Trophoblast cell (in vitro differentiated cells and primary cell): ENCODE measurements around the gene SEMA3F.

Experiments used
- DNase-seq, 2 donors: peaks; one replicate each; pipeline ENCODE4 v3.0.0-alpha.2; 2016
- H2AFZ ChIP-seq: 2 replicates; pipeline ENCODE4 v1.6.1; 2013; ENCODE audit warnings: low read length, moderate library complexity, mild to moderate bottlenecking; ENCODE audit not compliant: insufficient read depth, poor library complexity
- H2AK5ac ChIP-seq: 2 replicates; pipeline ENCODE4 v1.6.1; 2013; ENCODE audit warnings: mild to moderate bottlenecking, low read length
- H2BK120ac ChIP-seq: 2 replicates; pipeline ENCODE4 v1.6.1; 2013; ENCODE audit warnings: low read length, mild to moderate bottlenecking, moderate library complexity; ENCODE audit not compliant: insufficient read depth, poor library complexity
- H2BK12ac ChIP-seq: 2 replicates; pipeline ENCODE4 v1.6.1; 2013; ENCODE audit warnings: mild to moderate bottlenecking, low read length, moderate library complexity
- H2BK5ac ChIP-seq: 2 replicates; pipeline ENCODE4 v1.6.1; 2013; ENCODE audit warnings: low read length, low read depth, moderate library complexity, mild to moderate bottlenecking; ENCODE audit not compliant: poor library complexity
- H3K14ac ChIP-seq: 2 replicates; pipeline ENCODE4 v1.6.1; 2013; ENCODE audit warnings: mild to moderate bottlenecking, low read length
- H3K18ac ChIP-seq: 2 replicates; pipeline ENCODE4 v1.6.1; 2013; ENCODE audit warnings: mild to moderate bottlenecking, low read length
- H3K23ac ChIP-seq: 2 replicates; pipeline ENCODE4 v1.6.1; 2013; ENCODE audit warnings: low read length
- H3K27ac ChIP-seq: 2 replicates; pipeline ENCODE4 v1.5.1; 2013; ENCODE audit warnings: low read depth, mild to moderate bottlenecking, inconsistent platforms, low read length, moderate library complexity
- H3K27me3 ChIP-seq: 2 replicates; pipeline ENCODE4 v1.6.1; 2013; ENCODE audit warnings: inconsistent platforms, mild to moderate bottlenecking, low read length, moderate library complexity; ENCODE audit not compliant: insufficient read depth
- H3K36me3 ChIP-seq, 2 experiments: 1 replicate in 1 of 2; 2 replicates in 1 of 2; pipeline ENCODE4 v1.6.1; 2013; ENCODE audit warnings: low read length in 2 of 2, mild to moderate bottlenecking in 2 of 2, moderate library complexity in 1 of 2; ENCODE audit not compliant: insufficient read depth in 2 of 2, control insufficient read depth in 1 of 2
- H3K4ac ChIP-seq: 2 replicates; pipeline ENCODE4 v1.6.1; 2013; ENCODE audit warnings: low read depth, mild to moderate bottlenecking, low read length, moderate library complexity
- H3K4me1 ChIP-seq, 2 experiments: 1 replicate in 1 of 2; 2 replicates in 1 of 2; pipeline ENCODE4 v1.6.1; 2013; ENCODE audit warnings: low read length in 2 of 2, mild to moderate bottlenecking in 2 of 2, moderate library complexity in 1 of 2; ENCODE audit not compliant: insufficient read depth in 2 of 2, control insufficient read depth in 1 of 2
- H3K4me2 ChIP-seq: 2 replicates; pipeline ENCODE4 v1.6.1; 2013; ENCODE audit warnings: inconsistent platforms, mild to moderate bottlenecking, low read length, moderate library complexity
- H3K4me3 ChIP-seq: 2 replicates; pipeline ENCODE4 v1.5.1; 2013; ENCODE audit warnings: mild to moderate bottlenecking, low read depth, low read length, inconsistent platforms
- H3K79me1 ChIP-seq: one replicate; pipeline ENCODE4 v1.6.1; 2013; ENCODE audit warnings: low read length
- H3K79me2 ChIP-seq: 2 replicates; pipeline ENCODE4 v1.6.1; 2013; ENCODE audit warnings: low read length, mild to moderate bottlenecking; ENCODE audit not compliant: control insufficient read depth, insufficient read depth, poor library complexity
- H3K9ac ChIP-seq: 2 replicates; pipeline ENCODE4 v1.6.1; 2013; ENCODE audit warnings: mild to moderate bottlenecking, low read length
- H3K9me3 ChIP-seq: 2 replicates; pipeline ENCODE4 v1.6.1; 2013; ENCODE audit warnings: low read depth, mild to moderate bottlenecking, control low read depth, inconsistent platforms, low read length; ENCODE audit not compliant: insufficient read depth
- H4K12ac ChIP-seq: 2 replicates; pipeline ENCODE4 v1.6.1; 2013; ENCODE audit warnings: low read depth, mild to moderate bottlenecking, low read length, moderate library complexity
- H4K8ac ChIP-seq: 2 replicates; pipeline ENCODE4 v1.6.1; 2013; ENCODE audit warnings: low read depth, mild to moderate bottlenecking, low read length, moderate library complexity
- H4K91ac ChIP-seq: one replicate; pipeline ENCODE4 v1.6.1; 2013; ENCODE audit warnings: low read depth, mild to moderate bottlenecking, low read length, moderate library complexity
- WGBS: extraction: QIAGEN DNeasy Blood & Tissue Kit; methylation state at CpG from one replicate; pipeline ENCODE4 v1.1.7; 2013; ENCODE audit warnings: missing lambda C conversion rate; ENCODE audit not compliant: insufficient read length, insufficient coverage; ENCODE audit errors: extremely low coverage; 5-methylcytosine and 5-hydroxymethylcytosine counted together

SEMA3F gene

GRCh38 chr3:50205413-50206276, 50.5 kb downstream of the SEMA3F start:
- H3K36me3 ChIP-seq, result no peaks in the 10 kb centered on the region
- H2BK120ac ChIP-seq, result no peak overlapping the region
- no CpG with 5 or more reads among the region's 67 CpGs for WGBS
- H3K79me2 ChIP-seq, result peaks cover 2% of the 10 kb centered on the region
- H2BK5ac ChIP-seq, result peak overlapping the region; percentile 3
- no peaks in the 10 kb centered on the region for H3K79me1 ChIP-seq
- peak overlapping the region; percentile 20 for H4K8ac ChIP-seq
- H2AFZ ChIP-seq, result peak overlapping the region; percentile 27
- peaks cover 22% of the 10 kb centered on the region for H3K27me3 ChIP-seq
- no peak overlapping the region for H4K12ac ChIP-seq
- no peak overlapping the region for H3K27ac ChIP-seq
- no peak overlapping the region for H3K18ac ChIP-seq
- H3K4me2 ChIP-seq, result peak overlapping the region; percentile 75
- no peak overlapping the region for H2BK12ac ChIP-seq
- no peak overlapping the region for H3K23ac ChIP-seq
- peaks cover 3% of the 10 kb centered on the region for H3K9me3 ChIP-seq
- H3K4me3 ChIP-seq, result peak overlapping the region; percentile 38
- peak overlapping the region; percentile 42 for H3K14ac ChIP-seq
- peak in 1 of 2 donors; percentile 31 for DNase-seq
- no peak overlapping the region for H3K4ac ChIP-seq
- no peak overlapping the region for H4K91ac ChIP-seq
- no peak overlapping the region for H3K9ac ChIP-seq
- peaks cover 9 to 14% of the 10 kb centered on the region in 2 experiments for H3K4me1 ChIP-seq
- no peak overlapping the region for H2AK5ac ChIP-seq

- no peak for DNase-seq
- Histone ChIP-seq H3K14ac (no peak overlapping the region), H2BK5ac (no peak overlapping the region), H3K9me3 (peaks cover 3% of the 10 kb centered on the region), H3K9ac (no peak overlapping the region), H2BK120ac (no peak overlapping the region), H3K18ac (no peak overlapping the region), H2BK12ac (no peak overlapping the region), H3K4ac (no peak overlapping the region), H3K79me1 (no peaks in the 10 kb centered on the region), H4K12ac (no peak overlapping the region), H3K36me3 (no peaks in the 10 kb centered on the region), H3K4me3 (no peak overlapping the region), H3K23ac (no peak overlapping the region), H4K91ac (no peak overlapping the region), H3K4me1 (peaks cover 9 to 14% of the 10 kb centered on the region in 2 experiments), H4K8ac (no peak overlapping the region), H3K27me3 (peaks cover 22% of the 10 kb centered on the region), H3K79me2 (peaks cover 2% of the 10 kb centered on the region), H3K27ac (no peak overlapping the region), H2AK5ac (no peak overlapping the region), H3K4me2 (no peak overlapping the region), H2AFZ (no peak overlapping the region)
- no CpG with 5 or more reads among the region's 17 CpGs for WGBS
These were observed 52.4 kb downstream of the SEMA3F start for GRCh38 chr3:50207359-50208042.

GRCh38 chr3:50208677-50209344, 53.7 kb downstream of the SEMA3F start:
- Histone ChIP-seq H3K79me1 (no peaks in the 10 kb centered on the region), H3K27me3 (peaks cover 22% of the 10 kb centered on the region), H3K79me2 (peaks cover 2% of the 10 kb centered on the region)

GRCh38 chr3:50210176-50210509, 55.0 kb downstream of the SEMA3F start:
- Histone ChIP-seq H2AFZ (no peak overlapping the region), H3K79me1 (no peaks in the 10 kb centered on the region), H3K4me2 (no peak overlapping the region), H3K4me1 (peaks cover 6% of the 10 kb centered on the region in 2 experiments), H4K12ac (no peak overlapping the region), H3K36me3 (peaks cover 0 to 2% of the 10 kb centered on the region in 2 experiments), H2BK120ac (no peak overlapping the region), H2BK5ac (no peak overlapping the region), H2AK5ac (no peak overlapping the region), H3K79me2 (peaks cover 2% of the 10 kb centered on the region), H2BK12ac (no peak overlapping the region), H4K8ac (no peak overlapping the region), H3K14ac (no peak overlapping the region), H3K27ac (no peak overlapping the region), H3K27me3 (peaks cover 18% of the 10 kb centered on the region), H3K23ac (no peak overlapping the region), H3K4me3 (no peak overlapping the region), H3K18ac (no peak overlapping the region), H4K91ac (no peak overlapping the region), H3K9me3 (no peaks in the 10 kb centered on the region), H3K9ac (no peak overlapping the region), H3K4ac (no peak overlapping the region)
- no CpG with 5 or more reads among the region's 5 CpGs for WGBS
- no peak for DNase-seq

More at GRCh38 chr3:50208677-50209344, 53.7 kb downstream of the SEMA3F start:
- no peaks in the 10 kb centered on the region for H3K36me3 ChIP-seq
- H3K9ac ChIP-seq, result no peak overlapping the region
- H2BK5ac ChIP-seq, result no peak overlapping the region
- H2AFZ ChIP-seq, result no peak overlapping the region
- no CpG with 5 or more reads among the region's 14 CpGs for WGBS
- H3K4me3 ChIP-seq, result no peak overlapping the region
- no peak overlapping the region for H4K8ac ChIP-seq
- H2BK120ac ChIP-seq, result no peak overlapping the region
- DNase-seq, result no peak
- H2AK5ac ChIP-seq, result no peak overlapping the region
- peaks cover 9 to 14% of the 10 kb centered on the region in 2 experiments for H3K4me1 ChIP-seq
- H3K27ac ChIP-seq, result no peak overlapping the region
- H4K91ac ChIP-seq, result no peak overlapping the region
- H3K9me3 ChIP-seq, result no peaks in the 10 kb centered on the region
- no peak overlapping the region for H4K12ac ChIP-seq
- H3K4me2 ChIP-seq, result no peak overlapping the region
- no peak overlapping the region for H2BK12ac ChIP-seq
- H3K4ac ChIP-seq, result no peak overlapping the region
- H3K23ac ChIP-seq, result no peak overlapping the region
- no peak overlapping the region for H3K18ac ChIP-seq
- H3K14ac ChIP-seq, result no peak overlapping the region
